Measurements from ENCODE around the gene SPRR4.

Gene SPRR4

GRCh38 chr1:152970495-152970894 lies at the start of gene SPRR4:
TSS of gene SPRR4 (plus strand) at chr1:152970648. CDS start at chr1:152971891, 1,243 bp downstream.
- Histone ChIP-seq H3K4me3 (ENCODE audit: low read depth in 1 of 5, low read length in 5 of 5) (no peak within 1 kb of the TSS), H3K9me3 (ENCODE audit: control insufficient read depth in 5 of 5, low read length in 5 of 5) (no peaks in the 10 kb centered on the region), H3K9ac (ENCODE audit: low read length in 5 of 5) (no peak within 1 kb of the TSS), H3K36me3 (ENCODE audit: control insufficient read depth in 5 of 5, insufficient read depth in 5 of 5, low read length in 5 of 5) (no peaks in the 10 kb centered on the region), H3K27me3 (ENCODE audit: control insufficient read depth in 5 of 5, insufficient read depth in 4 of 5, low read length in 5 of 5) (peaks cover 0 to 3% (median 0%) of the 10 kb centered on the region in 5 donors), H3K4me1 (ENCODE audit: control insufficient read depth in 5 of 5, insufficient read depth in 5 of 5, low read length in 5 of 5) (no peaks in the 10 kb centered on the region), H3K27ac (ENCODE audit: low read depth, low read length) (no peak within 1 kb of the TSS)

- H3K9me3 ChIP-seq (ENCODE audit: control insufficient read depth in 5 of 5, low read length in 5 of 5) = peaks cover 0 to 2% (median 0%) of the 10 kb centered on the region in 5 donors
- H3K4me3 ChIP-seq (ENCODE audit: low read depth in 1 of 5, low read length in 5 of 5) = no peak overlapping the region
- no peak overlapping the region for H3K9ac ChIP-seq (ENCODE audit: low read length in 5 of 5)
- peaks cover 0 to 5% (median 0%) of the 10 kb centered on the region in 5 donors for H3K27me3 ChIP-seq (ENCODE audit: control insufficient read depth in 5 of 5, insufficient read depth in 4 of 5, low read length in 5 of 5)
- H3K27ac ChIP-seq (ENCODE audit: low read depth, low read length) = no peak overlapping the region
- no peaks in the 10 kb centered on the region for H3K36me3 ChIP-seq (ENCODE audit: control insufficient read depth in 5 of 5, insufficient read depth in 5 of 5, low read length in 5 of 5)
- H3K4me1 ChIP-seq (ENCODE audit: control insufficient read depth in 5 of 5, insufficient read depth in 5 of 5, low read length in 5 of 5) = no peaks in the 10 kb centered on the region
Measured at GRCh38 chr1:152924191-152924590, 46.3 kb upstream of the SPRR4 start.

GRCh38 chr1:152926091-152926490 lies 44.4 kb upstream of the SPRR4 start:
- H3K27me3 ChIP-seq (ENCODE audit: control insufficient read depth in 5 of 5, insufficient read depth in 4 of 5, low read length in 5 of 5) = peaks cover 0 to 5% (median 0%) of the 10 kb centered on the region in 5 donors
- H3K27ac ChIP-seq (ENCODE audit: low read depth, low read length) = no peak overlapping the region
- no peak overlapping the region for H3K4me3 ChIP-seq (ENCODE audit: low read depth in 1 of 5, low read length in 5 of 5)
- no peaks in the 10 kb centered on the region for H3K36me3 ChIP-seq (ENCODE audit: control insufficient read depth in 5 of 5, insufficient read depth in 5 of 5, low read length in 5 of 5)
- no peaks in the 10 kb centered on the region for H3K4me1 ChIP-seq (ENCODE audit: control insufficient read depth in 5 of 5, insufficient read depth in 5 of 5, low read length in 5 of 5)
- peaks cover 0 to 2% (median 0%) of the 10 kb centered on the region in 5 donors for H3K9me3 ChIP-seq (ENCODE audit: control insufficient read depth in 5 of 5, low read length in 5 of 5)
- H3K9ac ChIP-seq (ENCODE audit: low read length in 5 of 5) = no peak overlapping the region

- Histone ChIP-seq H3K9me3 (ENCODE audit: control insufficient read depth in 5 of 5, low read length in 5 of 5) (no peaks in the 10 kb centered on the region), H3K36me3 (ENCODE audit: control insufficient read depth in 5 of 5, insufficient read depth in 5 of 5, low read length in 5 of 5) (no peaks in the 10 kb centered on the region), H3K9ac (ENCODE audit: low read length in 5 of 5) (no peak overlapping the region), H3K4me3 (ENCODE audit: low read depth in 1 of 5, low read length in 5 of 5) (no peak overlapping the region), H3K27me3 (ENCODE audit: control insufficient read depth in 5 of 5, insufficient read depth in 4 of 5, low read length in 5 of 5) (peaks cover 0 to 3% (median 0%) of the 10 kb centered on the region in 5 donors), H3K4me1 (ENCODE audit: control insufficient read depth in 5 of 5, insufficient read depth in 5 of 5, low read length in 5 of 5) (no peaks in the 10 kb centered on the region), H3K27ac (ENCODE audit: low read depth, low read length) (no peak overlapping the region)
Measured at GRCh38 chr1:152928671-152929070, 41.8 kb upstream of the SPRR4 start.

GRCh38 chr1:152932170-152932811 lies 38.2 kb upstream of the SPRR4 start:
- no peaks in the 10 kb centered on the region for H3K4me1 ChIP-seq (ENCODE audit: control insufficient read depth in 5 of 5, insufficient read depth in 5 of 5, low read length in 5 of 5)
- no peaks in the 10 kb centered on the region for H3K36me3 ChIP-seq (ENCODE audit: control insufficient read depth in 5 of 5, insufficient read depth in 5 of 5, low read length in 5 of 5)
- H3K27me3 ChIP-seq (ENCODE audit: control insufficient read depth in 5 of 5, insufficient read depth in 4 of 5, low read length in 5 of 5) = peaks cover 0 to 4% (median 0%) of the 10 kb centered on the region in 5 donors
- H3K4me3 ChIP-seq (ENCODE audit: low read depth in 1 of 5, low read length in 5 of 5) = no peak overlapping the region
- no peak overlapping the region for H3K9ac ChIP-seq (ENCODE audit: low read length in 5 of 5)
- H3K9me3 ChIP-seq (ENCODE audit: control insufficient read depth in 5 of 5, low read length in 5 of 5) = peaks cover 0 to 2% (median 0%) of the 10 kb centered on the region in 5 donors
- no peak overlapping the region for H3K27ac ChIP-seq (ENCODE audit: low read depth, low read length)

- Histone ChIP-seq H3K27me3 (ENCODE audit: control insufficient read depth in 5 of 5, insufficient read depth in 4 of 5, low read length in 5 of 5) (peaks cover 0 to 4% (median 0%) of the 10 kb centered on the region in 5 donors), H3K9me3 (ENCODE audit: control insufficient read depth in 5 of 5, low read length in 5 of 5) (peaks cover 0 to 2% (median 0%) of the 10 kb centered on the region in 5 donors), H3K4me3 (ENCODE audit: low read depth in 1 of 5, low read length in 5 of 5) (no peak overlapping the region), H3K36me3 (ENCODE audit: control insufficient read depth in 5 of 5, insufficient read depth in 5 of 5, low read length in 5 of 5) (no peaks in the 10 kb centered on the region), H3K4me1 (ENCODE audit: control insufficient read depth in 5 of 5, insufficient read depth in 5 of 5, low read length in 5 of 5) (no peaks in the 10 kb centered on the region), H3K27ac (ENCODE audit: low read depth, low read length) (no peak overlapping the region), H3K9ac (ENCODE audit: low read length in 5 of 5) (no peak overlapping the region)
Measured at GRCh38 chr1:152933196-152933595, 37.3 kb upstream of the SPRR4 start.

GRCh38 chr1:152940614-152941013 lies 29.8 kb upstream of the SPRR4 start:
- no peak overlapping the region for H3K27ac ChIP-seq (ENCODE audit: low read depth, low read length)
- no peak overlapping the region for H3K9ac ChIP-seq (ENCODE audit: low read length in 5 of 5)
- no peaks in the 10 kb centered on the region for H3K4me1 ChIP-seq (ENCODE audit: control insufficient read depth in 5 of 5, insufficient read depth in 5 of 5, low read length in 5 of 5)
- H3K4me3 ChIP-seq (ENCODE audit: low read depth in 1 of 5, low read length in 5 of 5) = no peak overlapping the region
- H3K36me3 ChIP-seq (ENCODE audit: control insufficient read depth in 5 of 5, insufficient read depth in 5 of 5, low read length in 5 of 5) = no peaks in the 10 kb centered on the region
- peaks cover 0 to under 1% (median 0%) of the 10 kb centered on the region in 5 donors for H3K27me3 ChIP-seq (ENCODE audit: control insufficient read depth in 5 of 5, insufficient read depth in 4 of 5, low read length in 5 of 5)
- H3K9me3 ChIP-seq (ENCODE audit: control insufficient read depth in 5 of 5, low read length in 5 of 5) = peaks cover 0 to 2% (median 0%) of the 10 kb centered on the region in 5 donors

GRCh38 chr1:152941037-152941711 lies 29.3 kb upstream of the SPRR4 start:
- H3K27me3 ChIP-seq (ENCODE audit: control insufficient read depth in 5 of 5, insufficient read depth in 4 of 5, low read length in 5 of 5) = no peaks in the 10 kb centered on the region
- H3K9me3 ChIP-seq (ENCODE audit: control insufficient read depth in 5 of 5, low read length in 5 of 5) = peaks cover 0 to 2% (median 0%) of the 10 kb centered on the region in 5 donors
- no peaks in the 10 kb centered on the region for H3K4me1 ChIP-seq (ENCODE audit: control insufficient read depth in 5 of 5, insufficient read depth in 5 of 5, low read length in 5 of 5)
- H3K27ac ChIP-seq (ENCODE audit: low read depth, low read length) = no peak overlapping the region
- H3K4me3 ChIP-seq (ENCODE audit: low read depth in 1 of 5, low read length in 5 of 5) = no peak overlapping the region
- no peak overlapping the region for H3K9ac ChIP-seq (ENCODE audit: low read length in 5 of 5)
- no peaks in the 10 kb centered on the region for H3K36me3 ChIP-seq (ENCODE audit: control insufficient read depth in 5 of 5, insufficient read depth in 5 of 5, low read length in 5 of 5)

- no peaks in the 10 kb centered on the region for H3K4me1 ChIP-seq (ENCODE audit: control insufficient read depth in 5 of 5, insufficient read depth in 5 of 5, low read length in 5 of 5)
- no peaks in the 10 kb centered on the region for H3K36me3 ChIP-seq (ENCODE audit: control insufficient read depth in 5 of 5, insufficient read depth in 5 of 5, low read length in 5 of 5)
- no peak overlapping the region for H3K9ac ChIP-seq (ENCODE audit: low read length in 5 of 5)
- no peaks in the 10 kb centered on the region for H3K27me3 ChIP-seq (ENCODE audit: control insufficient read depth in 5 of 5, insufficient read depth in 4 of 5, low read length in 5 of 5)
- H3K4me3 ChIP-seq (ENCODE audit: low read depth in 1 of 5, low read length in 5 of 5) = no peak overlapping the region
- H3K9me3 ChIP-seq (ENCODE audit: control insufficient read depth in 5 of 5, low read length in 5 of 5) = peaks cover 0 to 2% (median 0%) of the 10 kb centered on the region in 5 donors
- H3K27ac ChIP-seq (ENCODE audit: low read depth, low read length) = no peak overlapping the region
Measured at GRCh38 chr1:152942161-152942560, 28.3 kb upstream of the SPRR4 start.

- H3K4me1 ChIP-seq (ENCODE audit: control insufficient read depth in 5 of 5, insufficient read depth in 5 of 5, low read length in 5 of 5) = no peaks in the 10 kb centered on the region
- H3K36me3 ChIP-seq (ENCODE audit: control insufficient read depth in 5 of 5, insufficient read depth in 5 of 5, low read length in 5 of 5) = no peaks in the 10 kb centered on the region
- no peak overlapping the region for H3K27ac ChIP-seq (ENCODE audit: low read depth, low read length)
- H3K9ac ChIP-seq (ENCODE audit: low read length in 5 of 5) = no peak overlapping the region
- no peak overlapping the region for H3K4me3 ChIP-seq (ENCODE audit: low read depth in 1 of 5, low read length in 5 of 5)
- no peaks in the 10 kb centered on the region for H3K27me3 ChIP-seq (ENCODE audit: control insufficient read depth in 5 of 5, insufficient read depth in 4 of 5, low read length in 5 of 5)
- no peaks in the 10 kb centered on the region for H3K9me3 ChIP-seq (ENCODE audit: control insufficient read depth in 5 of 5, low read length in 5 of 5)
Measured at GRCh38 chr1:152946248-152946647, 24.2 kb upstream of the SPRR4 start.
